ENCODE measurements around the gene EXTL2.
"Not testable (repeated sequence)": the region's sequence is repeated elsewhere in the genome, so short reads cannot be mapped to it uniquely, and the experiment has no call there.

GRCh38 chr1:100843160-100843559 lies 51.5 kb downstream of the EXTL2 start:
- TF ChIP-seq CTCF (optimal IDR thresholded peaks at IDR 0.05 in 1 of 3, IDR thresholded peaks at IDR 0.05 in 1 of 3, conservative IDR thresholded peaks at IDR 0.05 in 1 of 3; ENCODE audit: extremely low read depth in 1 of 3, insufficient read depth in 2 of 3, low read length in 3 of 3); EZH2 (IDR thresholded peaks at IDR 0.05; ENCODE audit: low read length): not testable (repeated sequence)
